OCI-LY7 (cell line): ENCODE measurements around the gene TCERG1L.

Experiments used
- EZH2phosphoT487 ChIP-seq: fragments of 200-600 bp; sonication (generic); IDR thresholded peaks from 2 replicates; pipeline ENCODE4 v1.6.1; 2018; ENCODE audit warnings: low read depth, borderline replicate concordance, mild to moderate bottlenecking, mixed run types, antibody characterized with exemption, low read length, moderate library complexity, mixed read lengths
- TF ChIP-seq, protein P1 (sequence below): fragments of 200-600 bp; sonication (generic); conservative IDR thresholded peaks from 2 replicates; pipeline ENCODE4 v1.5.1; 2014; ENCODE audit warnings: mild to moderate bottlenecking, antibody characterized with exemption, low read length, moderate library complexity, mixed read lengths

DNA sequence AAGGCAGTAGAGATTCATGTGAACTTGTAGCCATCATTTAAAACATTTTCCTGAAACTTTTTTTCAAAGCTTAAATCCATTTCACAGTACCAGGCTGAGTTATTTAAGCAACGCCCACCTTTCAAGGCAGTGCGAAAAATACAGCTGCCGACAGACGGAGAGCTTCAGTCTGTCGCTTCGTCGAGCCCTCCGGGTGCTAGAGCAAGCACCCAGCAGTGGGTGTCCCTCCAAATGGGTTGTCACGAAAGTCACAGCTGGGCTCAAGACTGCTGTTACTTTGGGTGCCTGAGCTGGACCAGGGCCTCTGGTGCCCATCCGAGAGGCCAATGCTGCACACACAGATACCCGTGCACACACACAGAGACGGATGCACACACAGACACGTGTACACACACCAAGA, 135.6 kb downstream of the TCERG1L start:
- TF ChIP-seq, protein P1, sequence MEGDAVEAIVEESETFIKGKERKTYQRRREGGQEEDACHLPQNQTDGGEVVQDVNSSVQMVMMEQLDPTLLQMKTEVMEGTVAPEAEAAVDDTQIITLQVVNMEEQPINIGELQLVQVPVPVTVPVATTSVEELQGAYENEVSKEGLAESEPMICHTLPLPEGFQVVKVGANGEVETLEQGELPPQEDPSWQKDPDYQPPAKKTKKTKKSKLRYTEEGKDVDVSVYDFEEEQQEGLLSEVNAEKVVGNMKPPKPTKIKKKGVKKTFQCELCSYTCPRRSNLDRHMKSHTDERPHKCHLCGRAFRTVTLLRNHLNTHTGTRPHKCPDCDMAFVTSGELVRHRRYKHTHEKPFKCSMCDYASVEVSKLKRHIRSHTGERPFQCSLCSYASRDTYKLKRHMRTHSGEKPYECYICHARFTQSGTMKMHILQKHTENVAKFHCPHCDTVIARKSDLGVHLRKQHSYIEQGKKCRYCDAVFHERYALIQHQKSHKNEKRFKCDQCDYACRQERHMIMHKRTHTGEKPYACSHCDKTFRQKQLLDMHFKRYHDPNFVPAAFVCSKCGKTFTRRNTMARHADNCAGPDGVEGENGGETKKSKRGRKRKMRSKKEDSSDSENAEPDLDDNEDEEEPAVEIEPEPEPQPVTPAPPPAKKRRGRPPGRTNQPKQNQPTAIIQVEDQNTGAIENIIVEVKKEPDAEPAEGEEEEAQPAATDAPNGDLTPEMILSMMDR: no peak
- TF ChIP-seq EZH2phosphoT487: no peak
